HEK293 (cell line): ENCODE data around the gene ABHD3.
A peak's percentile ranks its signal among the peaks of the same experiment; 100 is the strongest.

Experiments
- CTCF ChIA-PET: fragments of 350-600 bp; formaldehyde crosslinking; extraction: SDS; loops from one replicate; lab custom pipeline; 2021; ENCODE audit warnings: antibody characterized with exemption; lab: Yijun Ruan, JAX
- POLR2A ChIA-PET: fragments of 300-600 bp; formaldehyde crosslinking; extraction: SDS; loops from one replicate; lab custom pipeline; 2020; ENCODE audit warnings: antibody characterized with exemption, inconsistent platforms; lab: Yijun Ruan, JAX
- H3K27ac ChIP-seq: fragments of 200-500 bp; sonication (Bioruptor generic); 2 replicates; pipeline ENCODE4 v1.5.1; 2014; ENCODE audit warnings: low read depth, low read length, control low read depth, inconsistent platforms; ENCODE audit errors: extremely low read depth
- H3K36me3 ChIP-seq, 2 experiments: fragments of 200-500 bp in 1 of 2; sonication (Bioruptor generic) in 1 of 2; 1 replicate in 1 of 2; 2 replicates in 1 of 2; pipeline ENCODE4 v1.5.1; 2014 to 2017; ENCODE audit warnings: inconsistent platforms in 2 of 2, low read length in 2 of 2; ENCODE audit not compliant: control insufficient read depth in 2 of 2, insufficient read depth in 1 of 2
- H3K4me1 ChIP-seq: fragments of 200-500 bp; sonication (Bioruptor generic); 2 replicates; pipeline ENCODE4 v1.5.1; 2014; ENCODE audit warnings: mild to moderate bottlenecking, low read length, inconsistent platforms; ENCODE audit not compliant: control insufficient read depth, insufficient read depth
- H3K4me3 ChIP-seq: 2 replicates; pipeline ENCODE4 v1.5.1; 2011; ENCODE audit warnings: low read depth, mild to moderate bottlenecking, control low read depth, low read length, moderate library complexity
- H3K9me3 ChIP-seq: fragments of 200-500 bp; sonication (Bioruptor generic); 2 replicates; pipeline ENCODE4 v1.5.1; 2014; ENCODE audit warnings: low read depth, low read length, inconsistent platforms; ENCODE audit not compliant: control insufficient read depth, insufficient read depth
- GLI2 ChIP-seq: fragments of 450-650 bp; formaldehyde crosslinking; IDR thresholded peaks from 2 replicates; pipeline ENCODE4; 2017; ENCODE audit warnings: missing biosample characterization, missing genetic modification characterization, low read depth, borderline replicate concordance
- GLIS1 ChIP-seq: fragments of 450-650 bp; formaldehyde crosslinking; IDR thresholded peaks from 2 replicates; pipeline ENCODE4 v1.5.1; 2016; ENCODE audit warnings: missing biosample characterization, missing genetic modification characterization
- HIC1 ChIP-seq: fragments of 450-650 bp; formaldehyde crosslinking; IDR thresholded peaks from 2 replicates; pipeline ENCODE4 v1.5.1; 2016; ENCODE audit warnings: missing biosample characterization, missing genetic modification characterization
- KLF10 ChIP-seq: fragments of 450-650 bp; IDR thresholded peaks from 2 replicates; pipeline ENCODE4 v1.5.1; 2018; ENCODE audit warnings: missing biosample characterization, mild to moderate bottlenecking, missing genetic modification characterization
- MEIS1 ChIP-seq: sonication (generic); formaldehyde crosslinking; IDR thresholded peaks from 2 replicates; pipeline ENCODE4 v1.8.1; 2022; ENCODE audit warnings: missing genetic modification reagents, mild to moderate bottlenecking, borderline replicate concordance
- MYNN ChIP-seq: fragments of 450-650 bp; formaldehyde crosslinking; IDR thresholded peaks from 2 replicates; pipeline ENCODE4 v1.5.1; 2016; ENCODE audit warnings: missing biosample characterization, missing genetic modification characterization, borderline replicate concordance
- OVOL3 ChIP-seq: fragments of 450-650 bp; formaldehyde crosslinking; IDR thresholded peaks from 2 replicates; pipeline ENCODE4 v1.5.1; 2016; ENCODE audit warnings: missing biosample characterization, missing genetic modification characterization
- PBX3 ChIP-seq: sonication (generic); formaldehyde crosslinking; IDR thresholded peaks from 2 replicates; pipeline ENCODE4 v1.8.1; 2022; ENCODE audit warnings: mild to moderate bottlenecking, moderate library complexity, missing genetic modification reagents
- PRDM10 ChIP-seq: fragments of 450-650 bp; formaldehyde crosslinking; IDR thresholded peaks from 2 replicates; pipeline ENCODE4 v1.5.1; 2016; ENCODE audit warnings: missing biosample characterization, missing genetic modification characterization
- SALL2 ChIP-seq: fragments of 450-650 bp; formaldehyde crosslinking; IDR thresholded peaks from 2 replicates; pipeline ENCODE4 v1.5.0; 2017; ENCODE audit warnings: missing biosample characterization, mild to moderate bottlenecking, missing genetic modification characterization, borderline replicate concordance
- SETDB1 ChIP-seq: IDR thresholded peaks from one replicate; pipeline ENCODE4 v1.6.1; 2017; ENCODE audit warnings: mild to moderate bottlenecking, low read length, moderate library complexity, mixed read lengths; ENCODE audit not compliant: insufficient read length
- ZNF211 ChIP-seq: fragments of 450-650 bp; formaldehyde crosslinking; IDR thresholded peaks from 2 replicates; pipeline ENCODE4 v1.5.1; 2016; ENCODE audit warnings: low read depth, missing biosample characterization, missing genetic modification characterization
- ZNF214 ChIP-seq: fragments of 450-650 bp; formaldehyde crosslinking; IDR thresholded peaks from 2 replicates; pipeline ENCODE4 v1.5.1; 2017; ENCODE audit warnings: missing biosample characterization, mild to moderate bottlenecking, missing genetic modification characterization, borderline replicate concordance
- ZNF280D ChIP-seq: fragments of 450-650 bp; formaldehyde crosslinking; IDR thresholded peaks from 2 replicates; pipeline ENCODE4 v1.5.1; 2016; ENCODE audit warnings: missing biosample characterization, missing genetic modification characterization
- ZNF302 ChIP-seq: fragments of 450-650 bp; formaldehyde crosslinking; IDR thresholded peaks from 2 replicates; pipeline ENCODE4 v1.5.1; 2016; ENCODE audit warnings: missing biosample characterization, missing genetic modification characterization, low read depth
- ZNF518A ChIP-seq: fragments of 450-650 bp; formaldehyde crosslinking; conservative IDR thresholded peaks from 2 replicates; pipeline ENCODE4 v1.5.1; 2016; ENCODE audit warnings: low read depth, missing biosample characterization, missing genetic modification characterization
- ZNF529 ChIP-seq: fragments of 450-650 bp; formaldehyde crosslinking; IDR thresholded peaks from 2 replicates; pipeline ENCODE4 v1.5.1; 2017; ENCODE audit warnings: missing genetic modification characterization, missing biosample characterization; ENCODE audit not compliant: insufficient replicate concordance
- ZSCAN18 ChIP-seq: fragments of 450-650 bp; formaldehyde crosslinking; IDR thresholded peaks from 2 replicates; pipeline ENCODE4 v1.5.1; 2016; ENCODE audit warnings: missing biosample characterization, missing genetic modification characterization

Gene ABHD3

GRCh38 chr18:21704603-21705364 is at the start of gene ABHD3:
TSS of gene ABHD3 (minus strand) at chr18:21704774. CDS start at chr18:21704665, 109 bp downstream.
- ChIA-PET CTCF (interaction anchor here (0.7 kb wide), 1 partner anchor 11 kb away, joined by 3 read pairs; no protein-coding TSS in a partner anchor), POLR2A (interaction anchor here (0.5 to 2.6 kb wide), 15 partner anchors 19 to 591 kb away, joined by 3 to 38 read pairs (median 4); partner anchors contain the start of genes ESCO1, MIB1 and SNRPD1)
- H3K4me3 ChIP-seq: peak within 1 kb of the TSS; percentile 84
- peaks cover under 1 to 20% of the 10 kb centered on the region in 2 experiments; a peak in 2 of 3 replicates for H3K36me3 ChIP-seq
- H3K4me1 ChIP-seq: no peaks in the 10 kb centered on the region
- H3K27ac ChIP-seq: peak within 1 kb of the TSS; percentile 85
- H3K9me3 ChIP-seq: no peaks in the 10 kb centered on the region
- no peak for TF ChIP-seq ZNF214 (tag by site-specific recombination)
- no peak for TF ChIP-seq ZSCAN18 (tag by site-specific recombination)
- TF ChIP-seq SETDB1: no peak
- 0 out of 2 replicates have a peak, but pooled peaks have one; percentile 27 for TF ChIP-seq HIC1 (tag by site-specific recombination)
- TF ChIP-seq ZNF518A: 0 out of 2 replicates have a peak, but pooled peaks have one; percentile 29
- TF ChIP-seq ZNF529 (tag by site-specific recombination): no peak
- TF ChIP-seq ZNF302 (tag by site-specific recombination): no peak
- no peak for TF ChIP-seq ZNF280D (tag by site-specific recombination)
- no peak for TF ChIP-seq ZNF211 (tag by site-specific recombination)
- TF ChIP-seq OVOL3 (tag by site-specific recombination): no peak
- TF ChIP-seq KLF10: peak; percentile 14; the same call in 1 of the 2 replicates
- TF ChIP-seq MYNN (tag by site-specific recombination): no peak
- no peak for TF ChIP-seq SALL2
- TF ChIP-seq MEIS1 (CRISPR knock-in tag): no peak
- TF ChIP-seq GLIS1 (tag by site-specific recombination): peak; percentile 42; the same call in 1 of the 2 replicates
- no peak for TF ChIP-seq PBX3 (CRISPR knock-in tag)
- no peak for TF ChIP-seq PRDM10
- no peak for TF ChIP-seq GLI2 (tag by site-specific recombination)
